Sciatic nerve (tissue), 2 donors: ENCODE measurements around the gene IRF2. TPM values are rescaled to one million over a fixed set of nuclear protein-coding genes. Genes with fewer than 3 reads are reported as not detected.
A peak's percentile ranks its signal among the peaks of the same experiment; 100 is the strongest.

Source experiments
- ATAC-seq: fragments of 200-7000 bp; cut with Tn5 transposase; one replicate; pipeline ENCODE4 v1.9.1; 2020; ENCODE audit warnings: mild to moderate bottlenecking, moderate library complexity
- DNase-seq: peaks from one replicate; pipeline ENCODE4 v3.0.0-alpha.2; 2020; ENCODE audit warnings: low spot score
- intact Hi-C: fragments of 100-400 bp; cut with DNase I; formaldehyde crosslinking; loops from one replicate; pipeline ENCODE4 v1.14.2; 2022
- total RNA-seq: library from RNA; stranded (reverse); fragmentation: NEBNext Ultra II Directional; extraction: Animal tissue kit (Norgen Biotek cat#: 25700); gene quantifications from one replicate; pipeline ENCODE4 v1.2.1, GENCODE V29; 2021
- donor health status: DM: no; HTN: no; CAD: no.
- donor health status: DM: no; HTN: no; CAD: no.

Gene IRF2
- 50.2 TPM for total RNA-seq

DNA sequence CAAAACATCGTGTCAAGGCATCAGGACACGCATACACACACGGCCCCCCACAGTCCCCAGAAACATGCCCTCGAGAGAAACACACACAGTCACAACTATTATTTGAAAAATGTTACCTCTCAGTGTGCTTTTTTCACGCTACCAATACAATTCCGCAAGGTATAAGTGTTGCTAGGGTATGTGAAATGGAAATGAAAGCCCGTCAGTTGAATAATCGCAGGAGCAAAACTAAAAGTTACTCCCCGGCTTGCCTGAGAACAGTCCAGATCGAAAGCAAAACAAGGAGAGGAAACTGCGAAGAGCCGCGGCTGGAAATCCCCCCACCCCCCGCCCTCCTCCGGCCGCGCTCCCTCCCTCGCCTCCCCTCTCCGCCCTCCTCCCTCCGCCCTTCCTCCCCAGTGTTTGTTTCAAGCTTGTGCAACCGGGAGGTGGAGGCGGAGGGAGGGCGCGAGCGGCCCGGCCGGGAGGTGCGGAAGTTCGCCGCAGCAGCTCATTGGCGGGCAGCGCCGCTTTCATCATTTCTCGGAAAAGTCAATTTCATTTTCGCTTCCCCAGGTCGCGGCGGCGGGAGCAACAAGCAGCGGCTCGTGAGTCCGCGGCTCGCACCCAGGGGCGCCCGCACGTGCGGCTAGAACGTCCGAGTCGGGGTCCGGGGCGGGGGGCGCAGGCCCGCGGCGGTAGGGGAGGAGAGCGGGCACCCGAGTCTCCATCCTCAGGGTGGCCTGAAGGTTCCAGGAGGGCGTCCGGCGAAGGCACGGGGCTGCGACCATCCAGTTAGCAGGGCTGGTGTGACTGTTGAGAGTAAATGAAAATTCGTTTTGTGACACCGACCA, at the start of gene IRF2:
Gene IRF2 (minus strand): TSS at position 288 of the 833 bp plus-strand sequence. CDS start 45,486 bp downstream, outside the sequence.
- intact Hi-C loops: loop anchor here (10.0 kb wide), 1 partner anchor 60 kb away; no protein-coding TSS in a partner anchor
- peak; percentile 97 for ATAC-seq
- DNase-seq: peak; percentile 98

DNA sequence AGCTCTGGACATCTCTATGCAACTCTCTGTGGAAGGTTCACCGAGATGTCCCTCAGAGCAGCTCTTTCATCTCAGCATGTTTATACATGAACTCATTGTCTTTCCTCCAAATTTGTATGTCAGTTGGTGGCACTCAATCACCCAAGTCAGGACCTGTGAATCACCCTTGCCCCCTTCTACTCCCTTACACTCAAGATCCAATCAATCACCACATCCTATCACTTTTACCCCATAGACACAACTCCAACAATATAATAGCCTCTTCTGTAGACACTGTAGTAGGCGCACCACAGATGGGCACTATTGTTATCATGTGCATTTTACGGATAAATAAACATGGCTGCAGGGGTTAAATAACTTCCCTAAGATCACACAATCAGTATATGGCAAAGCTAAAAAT, 41.3 kb upstream of the IRF2 start:
- DNase-seq (no peak), ATAC-seq (no peak)
- intact Hi-C loops: no loop called here

DNA sequence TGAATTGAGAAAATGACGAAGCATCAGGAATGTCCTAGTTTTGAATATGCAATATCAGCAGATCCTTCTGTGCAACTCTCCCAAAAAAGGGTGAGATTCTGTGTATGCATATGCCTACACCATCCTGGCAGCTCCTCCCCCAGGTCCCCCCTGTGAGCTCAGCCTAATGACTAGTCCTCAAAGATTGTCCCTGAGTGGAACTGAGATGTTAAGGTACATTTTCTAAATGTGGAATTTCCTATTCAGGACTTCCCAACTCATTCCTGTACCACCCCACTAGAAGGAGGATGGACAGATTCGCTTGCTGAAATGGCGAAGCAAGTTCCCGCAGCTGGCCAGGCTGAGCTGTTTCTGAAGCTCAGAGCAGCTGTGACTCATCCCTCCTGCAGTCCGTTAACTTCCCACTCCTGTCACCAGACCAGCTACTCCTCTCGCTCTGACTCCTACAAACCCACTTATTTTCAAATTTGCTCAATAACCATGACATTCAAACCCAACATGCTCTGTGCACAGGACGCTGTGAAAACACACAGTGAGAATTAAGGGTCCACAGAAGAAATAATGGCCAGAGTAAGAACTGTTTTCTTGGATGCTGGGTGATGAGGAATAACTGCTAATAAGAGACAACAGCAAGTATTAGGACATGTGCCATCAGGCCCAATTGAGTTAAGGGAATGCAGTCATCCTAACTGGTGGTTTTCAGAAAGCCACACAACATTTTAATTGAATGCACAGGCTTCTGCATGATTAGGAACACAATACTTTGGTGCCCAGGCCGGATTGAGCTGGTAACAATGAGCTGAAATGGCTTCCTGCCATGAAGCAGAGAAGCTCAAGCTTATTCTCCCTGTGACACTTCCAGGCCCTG, 40.0 kb upstream of the IRF2 start:
- no peak for DNase-seq
- intact Hi-C loops: no loop called here
- ATAC-seq: peak; percentile 82

DNA sequence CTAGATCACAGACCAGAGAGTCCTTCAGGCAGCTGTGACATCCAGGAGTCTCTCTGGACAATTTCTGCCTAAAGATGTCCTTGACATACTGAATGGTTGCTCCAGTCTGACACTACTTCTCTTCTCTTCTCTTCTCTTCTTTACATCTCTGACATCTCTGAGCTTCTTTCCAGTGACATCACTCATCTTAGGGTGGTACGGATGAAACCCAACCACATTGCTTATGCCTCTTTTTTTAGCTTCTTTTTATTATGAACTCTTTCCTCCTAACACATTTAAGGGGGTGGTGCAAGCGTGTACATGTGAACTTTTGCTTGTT, 39.4 kb upstream of the IRF2 start:
- DNase-seq: no peak
- ATAC-seq: no peak
- intact Hi-C loops: no loop called here

DNA sequence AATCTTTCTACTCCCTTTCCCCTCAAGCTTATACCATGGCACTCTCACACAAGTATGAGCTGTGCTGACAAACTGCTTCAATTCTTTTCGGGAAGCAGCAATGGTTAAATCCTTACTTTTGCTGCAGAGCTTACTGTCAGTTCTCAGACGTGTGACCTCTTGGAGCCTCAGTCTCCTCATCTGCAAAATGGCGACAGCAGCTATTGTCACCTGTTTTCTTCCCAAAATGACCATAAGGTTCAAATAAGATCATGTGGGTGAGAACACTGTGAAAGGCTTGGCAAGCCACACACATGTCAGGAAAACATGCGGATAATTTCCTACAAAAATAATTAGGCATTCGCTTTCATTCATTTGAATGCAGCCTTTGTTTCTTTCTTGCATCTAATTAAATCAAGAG, 36.8 kb upstream of the IRF2 start:
- no peak for DNase-seq
- no peak for ATAC-seq
- intact Hi-C loops: no loop called here

DNA sequence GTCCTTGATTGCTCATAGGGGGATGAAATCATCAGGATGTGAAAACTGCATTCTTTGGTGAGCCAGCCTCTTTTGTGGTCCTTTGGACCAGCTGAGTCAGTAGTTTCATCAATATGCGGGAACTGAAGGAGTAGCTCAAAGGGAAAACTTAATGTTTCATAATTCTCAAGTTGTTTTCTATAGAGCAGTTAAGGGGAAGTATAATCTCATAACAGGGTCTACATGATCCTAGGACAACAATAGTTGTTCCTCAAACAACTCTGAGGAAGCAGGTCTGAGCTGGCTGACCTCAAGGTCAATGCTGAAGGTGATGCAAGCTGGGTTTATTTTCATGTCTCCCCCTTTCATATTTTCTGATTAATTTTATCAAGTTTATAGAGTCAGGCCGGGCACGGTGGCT, 36.1 kb upstream of the IRF2 start:
- DNase-seq (no peak), ATAC-seq (peak; percentile 31)
- intact Hi-C loops: no loop called here

DNA sequence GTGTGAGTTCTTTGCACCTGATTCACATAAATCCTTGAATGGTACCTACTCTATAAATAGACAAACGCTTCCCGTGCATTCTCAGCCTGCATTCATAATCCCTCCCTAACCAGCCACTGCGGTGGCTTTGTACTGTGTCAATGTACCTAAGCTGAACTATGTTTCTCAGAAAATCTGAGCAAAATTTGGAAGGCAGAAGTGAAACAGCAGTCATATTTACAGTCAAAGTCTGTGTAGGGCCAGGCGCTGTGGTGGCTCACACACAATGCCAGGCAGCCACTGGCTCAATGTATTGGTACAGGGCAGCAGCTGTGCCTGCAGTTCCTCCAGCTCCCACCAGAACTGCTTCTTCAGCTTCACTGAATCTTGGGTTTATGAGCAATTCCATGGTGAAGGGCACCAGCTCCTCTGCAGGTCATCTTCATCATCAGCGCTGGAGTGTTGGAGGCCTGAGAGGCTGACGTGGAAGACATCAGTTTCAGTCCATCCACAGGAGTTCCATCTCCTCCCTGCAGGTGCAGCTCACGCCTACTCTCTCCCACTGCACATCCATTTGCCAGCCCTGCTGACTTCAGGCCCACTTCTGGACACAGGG, 32.3 kb upstream of the IRF2 start:
- peak; percentile 61 for ATAC-seq
- intact Hi-C loops: no loop called here
- no peak for DNase-seq

DNA sequence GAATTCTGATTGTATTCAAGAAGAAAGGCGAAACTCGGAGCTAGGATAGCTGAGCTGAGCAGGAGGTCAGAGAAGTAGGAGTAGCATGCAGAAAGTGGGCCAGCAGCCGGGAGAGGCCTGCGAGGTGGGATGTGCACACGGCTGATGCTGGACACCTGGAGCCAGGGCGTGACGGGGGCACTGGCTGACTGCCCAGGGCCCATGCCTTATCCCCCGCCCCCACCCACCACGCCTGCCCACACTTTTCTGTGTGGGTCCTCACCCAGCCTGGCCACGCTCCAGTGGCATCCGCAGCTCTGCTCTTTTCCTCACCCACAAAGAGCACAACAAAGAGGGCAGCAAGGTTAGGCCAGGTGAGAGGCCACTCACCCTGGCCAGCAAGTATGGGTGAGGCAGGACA, 30.0 kb upstream of the IRF2 start:
- intact Hi-C loops: no loop called here
- ATAC-seq: no peak
- DNase-seq: no peak

DNA sequence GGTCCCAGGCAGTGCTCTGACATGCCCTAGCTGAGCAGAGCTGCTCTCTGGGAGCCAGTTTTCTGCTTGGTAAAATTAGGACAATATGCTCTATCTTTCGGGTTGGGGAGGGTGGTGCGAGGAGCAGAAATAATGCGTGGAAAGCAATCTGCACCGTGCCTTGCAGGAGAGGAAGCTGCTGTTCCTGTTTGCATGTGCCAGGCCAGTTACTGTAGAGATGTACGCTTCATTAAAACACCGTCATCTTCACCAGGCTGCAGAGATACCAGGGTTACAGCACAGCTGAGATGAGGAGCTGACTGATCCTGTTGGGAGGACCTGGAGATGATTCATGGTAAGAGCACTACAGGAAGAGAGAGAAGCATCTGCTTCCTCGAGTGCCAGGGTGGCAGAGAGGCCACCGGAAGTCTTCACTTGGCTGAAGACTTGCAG, 29.5 kb upstream of the IRF2 start:
- DNase-seq (no peak), ATAC-seq (no peak)
- intact Hi-C loops: no loop called here

DNA sequence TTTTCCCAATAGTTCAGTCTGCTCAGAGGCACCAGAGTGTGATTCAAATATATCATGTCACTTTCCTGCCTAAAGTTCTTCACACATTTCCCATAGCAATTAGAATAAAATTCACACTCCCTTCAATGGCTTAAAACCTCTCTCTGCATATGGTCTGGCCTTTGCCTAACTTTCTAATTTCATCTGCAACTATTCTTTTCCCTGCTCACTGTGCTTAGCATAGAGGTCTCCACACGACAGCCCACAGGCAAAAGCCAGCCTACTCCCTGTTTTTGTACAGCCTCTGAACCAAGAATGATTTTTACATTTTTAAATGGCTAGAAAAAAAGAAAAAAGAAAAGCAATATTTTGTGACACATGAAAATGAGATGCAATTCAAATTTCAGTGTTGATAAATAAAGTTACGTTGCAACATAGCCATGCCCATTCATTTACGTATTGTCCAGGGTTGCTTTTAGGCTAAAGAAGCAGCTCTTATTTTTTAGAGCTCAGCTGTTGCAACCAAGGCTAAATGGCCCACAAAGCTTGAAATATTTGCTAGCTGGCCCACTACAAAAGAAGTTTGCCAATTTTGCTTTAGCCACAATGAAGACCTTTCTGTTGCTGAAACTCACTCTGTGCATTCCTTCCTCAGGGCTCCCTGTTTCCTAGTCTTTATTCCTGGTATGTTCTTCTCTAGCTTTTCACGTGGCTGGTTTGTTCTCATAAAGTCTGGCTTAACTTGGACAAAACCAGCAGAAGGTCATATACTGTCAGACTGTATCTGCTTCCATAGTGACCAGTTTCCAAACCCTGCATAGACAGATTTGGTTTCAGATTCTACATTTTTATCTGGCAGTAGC, 26.6 kb upstream of the IRF2 start:
- ATAC-seq (no peak), DNase-seq (no peak)
- intact Hi-C loops: no loop called here

DNA sequence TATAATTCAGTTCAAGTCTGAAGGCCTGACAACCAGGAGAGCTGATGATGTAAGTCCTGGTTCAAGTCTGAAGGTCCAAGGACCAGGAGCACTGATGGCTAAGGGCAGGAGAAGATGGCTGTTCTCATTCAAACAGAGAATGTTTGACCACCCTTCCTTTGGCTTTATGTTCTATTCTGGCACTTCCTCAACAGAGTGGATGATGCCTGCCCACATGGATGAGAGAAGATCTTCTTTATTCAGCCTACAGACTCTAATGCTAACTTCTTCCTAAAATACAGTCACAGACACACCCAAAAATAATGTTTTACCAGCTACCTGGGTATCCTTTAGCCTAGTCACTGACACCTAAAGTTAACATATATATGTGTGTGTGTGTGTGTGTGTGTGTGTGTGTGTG, 25.6 kb upstream of the IRF2 start:
- no peak for ATAC-seq
- no peak for DNase-seq
- intact Hi-C loops: no loop called here

DNA sequence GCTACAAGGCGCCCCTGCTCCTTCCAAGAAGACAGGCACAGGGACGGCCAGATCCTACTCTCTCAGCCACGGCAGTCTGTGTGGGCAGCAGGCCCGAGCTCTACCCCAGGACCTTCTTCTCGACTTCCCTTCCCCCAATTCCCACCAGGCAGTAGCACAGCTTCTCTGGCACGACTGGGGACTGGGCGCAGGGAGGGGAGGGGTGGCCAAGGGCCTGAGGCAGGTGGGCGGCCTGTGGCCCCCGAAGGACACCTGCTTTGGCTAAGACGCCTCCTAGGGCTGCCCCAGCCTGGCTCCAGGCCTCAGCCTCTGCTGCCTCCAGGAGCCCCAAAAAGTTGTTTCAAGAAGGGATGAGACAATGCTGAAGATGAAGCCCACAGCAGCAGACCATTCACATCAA, 24.2 kb upstream of the IRF2 start:
- no peak for ATAC-seq
- DNase-seq: no peak
- intact Hi-C loops: no loop called here

DNA sequence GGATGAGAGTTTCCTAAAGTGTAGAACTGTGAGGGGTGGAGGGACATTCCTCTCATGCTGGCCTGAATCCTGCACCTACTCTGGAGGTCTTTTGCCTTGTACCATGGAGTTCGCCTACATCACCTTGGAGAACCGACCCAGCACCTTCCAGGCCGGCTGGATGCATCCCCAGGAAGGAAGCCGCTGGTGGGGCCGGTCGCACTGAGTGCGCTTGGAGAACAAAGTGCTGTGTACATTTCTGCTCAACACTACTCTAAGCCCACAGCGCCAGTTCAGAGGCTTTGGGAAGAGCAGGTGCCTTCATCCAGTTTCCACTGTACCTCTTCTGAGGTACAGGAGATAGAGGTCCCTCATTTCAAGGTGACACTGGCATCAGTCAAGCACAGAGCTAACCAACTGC, 15.4 kb upstream of the IRF2 start:
- intact Hi-C loops: no loop called here
- DNase-seq (no peak), ATAC-seq (no peak)

DNA sequence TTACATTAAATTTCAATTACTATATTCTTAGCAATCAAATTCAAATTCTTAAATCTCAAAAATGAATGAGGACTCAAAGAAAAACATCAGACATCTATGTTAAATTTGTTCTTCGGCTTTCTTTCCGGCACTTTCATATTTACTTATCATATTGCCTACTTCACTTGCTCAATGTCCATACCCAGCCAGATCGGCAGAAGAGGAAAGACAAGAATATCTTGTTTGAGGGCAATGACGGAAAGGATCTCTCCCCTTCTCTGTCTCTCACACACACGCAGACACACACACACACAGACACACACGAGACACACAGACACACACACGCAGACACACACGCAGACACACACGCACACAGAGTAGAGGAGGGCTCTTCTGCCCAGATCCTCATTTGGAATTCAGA, 13.2 kb upstream of the IRF2 start:
- ATAC-seq (no peak), DNase-seq (no peak)
- intact Hi-C loops: no loop called here

DNA sequence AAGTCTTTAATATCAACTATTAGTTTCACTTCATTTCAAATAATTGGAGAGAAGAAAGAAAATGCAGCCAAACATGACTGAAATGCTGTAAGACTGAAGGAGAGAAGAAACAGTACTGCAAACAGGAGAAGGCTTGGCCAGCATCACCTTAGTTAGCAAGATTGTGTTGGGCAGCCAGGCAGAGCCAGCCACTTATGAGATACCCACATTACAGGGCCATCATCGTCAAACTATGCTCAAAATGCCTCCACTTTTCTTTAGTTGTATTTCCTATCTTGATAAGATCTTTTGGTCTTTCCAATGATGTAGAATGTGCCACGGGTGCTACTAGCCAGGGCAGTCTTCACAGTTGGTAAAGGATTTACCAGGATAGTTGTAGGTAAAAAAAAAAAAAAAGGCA, 10.9 kb upstream of the IRF2 start:
- DNase-seq (no peak), ATAC-seq (no peak)
- intact Hi-C loops: no loop called here

DNA sequence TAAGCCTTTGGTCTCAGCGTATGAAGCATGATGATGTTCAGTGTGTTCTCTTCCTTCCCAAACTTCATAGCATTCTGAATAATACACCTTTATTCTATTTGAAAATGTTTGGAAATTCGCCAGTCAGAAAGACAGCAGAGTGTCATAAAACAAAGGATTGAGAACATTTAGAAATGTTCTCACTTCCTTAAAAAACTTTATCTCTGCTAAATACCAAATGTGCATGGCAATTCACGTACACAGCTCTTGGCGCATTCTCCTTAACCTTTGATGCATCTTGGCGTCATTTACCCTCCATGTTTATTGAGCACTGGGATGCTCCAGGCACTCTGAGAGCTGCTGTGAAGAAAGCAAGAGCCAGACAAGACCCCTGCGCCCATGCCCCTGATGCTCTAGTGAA, 7.2 kb upstream of the IRF2 start:
- intact Hi-C loops: no loop called here

DNA sequence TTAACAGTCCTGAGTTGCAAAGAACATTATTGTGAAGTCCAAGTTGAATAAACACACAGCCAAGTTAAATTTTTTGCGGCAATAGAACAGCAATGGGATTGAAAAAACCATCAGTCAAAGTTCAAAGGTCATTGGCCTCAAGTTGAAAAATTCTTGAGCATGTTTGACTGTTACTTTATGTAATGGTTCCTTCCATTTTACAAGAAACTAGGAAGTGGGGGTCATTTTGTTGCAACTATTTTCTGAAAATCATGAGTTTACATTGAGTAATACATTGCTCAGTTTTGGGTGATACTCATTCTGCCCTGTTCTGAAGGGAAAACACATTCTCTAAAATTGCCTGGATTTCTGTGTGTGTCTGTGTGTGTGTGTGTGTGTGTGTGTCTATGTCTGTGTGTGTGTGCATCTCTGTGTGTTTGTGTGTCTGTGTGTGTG, 5.2 kb upstream of the IRF2 start:
- DNase-seq: no peak
- intact Hi-C loops: loop anchor here (10.0 kb wide), 1 partner anchor 55 kb away; no protein-coding TSS in a partner anchor
- ATAC-seq: no peak

More for the DNA sequence above, 7.2 kb upstream of the IRF2 start:
- DNase-seq (no peak), ATAC-seq (no peak)

DNA sequence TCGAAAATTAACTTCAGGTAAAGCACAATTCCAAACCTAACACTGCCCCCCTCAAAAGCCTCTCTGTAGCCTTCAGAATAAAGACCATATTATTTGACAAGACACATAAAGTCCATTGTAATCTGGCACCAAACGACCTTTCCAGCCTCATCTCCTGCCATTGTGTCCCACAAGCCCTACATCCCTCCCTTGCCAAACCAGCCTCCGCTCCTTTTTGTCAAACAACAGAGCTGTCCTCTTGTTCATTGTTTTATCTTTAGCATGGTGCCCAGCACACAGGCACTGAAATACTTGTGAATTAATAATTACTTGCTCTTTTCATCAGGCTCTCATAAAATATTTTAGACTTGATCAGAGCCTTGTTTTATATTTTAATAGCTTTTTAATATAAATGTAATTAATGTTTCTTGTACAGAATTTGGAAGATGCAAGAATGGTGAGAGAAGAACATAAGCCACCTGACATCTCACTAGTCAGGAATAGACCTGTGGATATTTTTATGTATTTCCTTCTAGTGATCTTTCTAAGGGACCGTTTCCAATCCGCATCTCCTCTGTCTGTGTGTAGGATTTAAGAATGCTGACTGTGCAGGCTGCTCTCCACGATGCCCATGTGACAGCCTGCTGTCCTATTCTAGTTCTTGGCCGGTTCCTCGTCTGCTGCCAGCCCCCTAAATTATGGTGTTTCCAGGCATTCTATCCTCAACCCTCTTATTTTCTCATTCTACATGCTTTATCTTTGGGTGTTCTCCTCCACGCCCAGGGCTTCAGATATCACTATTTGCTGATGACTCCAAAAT, 3.0 kb upstream of the IRF2 start:
- DNase-seq (no peak), ATAC-seq (no peak)
- intact Hi-C loops: loop anchor here (10.0 kb wide), 1 partner anchor 57 kb away; no protein-coding TSS in a partner anchor
